ENCODE data around the gene PHIP. TPM values are rescaled to one million over a fixed set of nuclear protein-coding genes. Genes with fewer than 3 reads are reported as not detected.

PHIP gene
- total and polyA plus RNA-seq, 2 of the 8 experiments (the other 6 are each of a cell fraction or from before 2014, with no cell fraction given), result 7.3 to 56.2 TPM

DNA sequence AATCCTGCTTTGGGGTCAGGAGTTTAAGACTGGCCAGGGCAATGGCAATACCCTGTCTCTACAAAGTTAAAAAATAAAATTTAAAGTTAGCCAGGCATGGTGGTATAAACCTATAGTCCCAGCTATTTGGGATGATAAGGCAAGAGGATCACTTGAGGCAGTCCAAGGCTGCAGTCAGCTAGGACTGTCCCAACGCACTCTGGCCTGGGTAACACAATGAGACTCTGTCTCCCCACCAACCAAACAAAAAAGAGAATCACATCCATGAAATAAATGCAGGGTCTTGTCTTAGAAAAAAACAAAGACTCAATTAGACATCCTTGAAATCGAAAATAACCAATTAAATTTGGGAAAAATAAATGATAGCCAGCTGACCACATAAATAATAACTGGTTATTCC lies 88.9 kb downstream of the PHIP start (continued):
- TF ChIP-seq KDM1A (IDR thresholded peaks at IDR 0.05; ENCODE audit: borderline replicate concordance, low read length) (no peak), SRF (IDR thresholded peaks at IDR 0.05; ENCODE audit: low read depth, low read length) (no peak), POLR2AphosphoS5 (IDR thresholded peaks at IDR 0.05; ENCODE audit: low read depth, low read length) (no peak), FOSL1 (IDR thresholded peaks at IDR 0.05; ENCODE audit: insufficient read depth, low read depth, low read length) (no peak), RAD21 (IDR thresholded peaks at IDR 0.05 in 1 of 2, conservative IDR thresholded peaks at IDR 0.05 in 1 of 2; ENCODE audit: low read depth in 2 of 2, low read length in 2 of 2) (no peak), POLR2A (IDR thresholded peaks at IDR 0.05; ENCODE audit: control extremely low read depth in 1 of 2, low read depth in 2 of 2, low read length in 2 of 2) (no peak)
- TF ChIP-seq, protein P1, sequence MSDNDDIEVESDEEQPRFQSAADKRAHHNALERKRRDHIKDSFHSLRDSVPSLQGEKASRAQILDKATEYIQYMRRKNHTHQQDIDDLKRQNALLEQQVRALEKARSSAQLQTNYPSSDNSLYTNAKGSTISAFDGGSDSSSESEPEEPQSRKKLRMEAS (IDR thresholded peaks at IDR 0.05), result no peak

All from H1 (cell line).